ENCODE data around the gene SIN3A. TPM values are rescaled to one million over a fixed set of nuclear protein-coding genes. Genes with fewer than 3 reads are reported as not detected.

The SIN3A gene
- total and polyA plus RNA-seq, 2 donors (not counting 1 experiment from before 2014, with no cell fraction given): 32.0 to 153 TPM

- Mint-ChIP-seq H3K9me3 (ENCODE audit: insufficient read depth) (no peaks in the 10 kb centered on the region), H3K4me1 (no peaks in the 10 kb centered on the region), H3K27me3 (no peaks in the 10 kb centered on the region), H3K27ac (no peak overlapping the region), H3K4me3 (no peak overlapping the region)
- Histone ChIP-seq H3K9ac (ENCODE audit: low read length) (no peak overlapping the region), H3K4me1 (ENCODE audit: control insufficient read depth in 2 of 2, insufficient read depth in 2 of 2, low read length in 2 of 2) (no peaks in the 10 kb centered on the region), H2AFZ (ENCODE audit: insufficient read depth, low read depth, low read length, poor library complexity, severe bottlenecking) (no peak overlapping the region), H3K36me3 (replicated peaks in 1 of 2; ENCODE audit: control extremely low read depth in 1 of 2, control insufficient read depth in 1 of 2, extremely low read depth in 1 of 2, insufficient read depth in 2 of 2, low read length in 1 of 2) (peaks cover 7 to 62% of the 10 kb centered on the region in 2 experiments), H3K9me3 (ENCODE audit: control extremely low read depth in 1 of 3, control insufficient read depth in 2 of 3, insufficient read depth in 1 of 3, low read length in 2 of 3) (no peaks in the 10 kb centered on the region), H3K4me3 (ENCODE audit: control extremely low read depth in 1 of 5, extremely low read depth in 1 of 5, insufficient read depth in 1 of 5, low read depth in 2 of 5, low read length in 4 of 5) (no peak overlapping the region), H3K27me3 (replicated peaks in 1 of 4; ENCODE audit: control extremely low read depth in 1 of 4, control insufficient read depth in 3 of 4, insufficient read depth in 4 of 4, low read length in 3 of 4) (no peaks in the 10 kb centered on the region), H3K27ac (ENCODE audit: low read length in 2 of 2) (no peak overlapping the region), H4K20me1 (ENCODE audit: control insufficient read depth, insufficient read depth, low read length, poor library complexity, severe bottlenecking) (peaks cover 81% of the 10 kb centered on the region), H3K79me2 (ENCODE audit: control insufficient read depth, insufficient read depth, low read length) (peaks cover 95% of the 10 kb centered on the region), H3K4me2 (replicated peaks; ENCODE audit: low read depth, low read length, poor library complexity, severe bottlenecking) (no peak overlapping the region)
- no CpG with 5 or more reads among the region's 3 CpGs for WGBS (ENCODE audit: insufficient coverage)
- DNase-seq: no peak
- POLR2A ChIA-PET: no interaction called here
- no peak for ATAC-seq (ENCODE audit: low read depth)
- CTCF ChIA-PET: no interaction called here
- intact Hi-C loops (cut with micrococcal nuclease): no loop called here
- TF ChIP-seq CTCF (IDR thresholded peaks at IDR 0.05) (no peak), EZH2 (IDR thresholded peaks at IDR 0.05; ENCODE audit: borderline replicate concordance, insufficient read depth, low read depth, low read length, poor library complexity, severe bottlenecking) (no peak)
Measured at GRCh38 chr15:75425966-75426500, 25.5 kb downstream of the SIN3A start.

- Histone ChIP-seq H3K27me3 (replicated peaks in 1 of 4; ENCODE audit: control extremely low read depth in 1 of 4, control insufficient read depth in 3 of 4, insufficient read depth in 4 of 4, low read length in 3 of 4) (no peaks in the 10 kb centered on the region), H3K4me3 (ENCODE audit: control extremely low read depth in 1 of 5, extremely low read depth in 1 of 5, insufficient read depth in 1 of 5, low read depth in 2 of 5, low read length in 4 of 5) (no peak overlapping the region), H3K9ac (ENCODE audit: low read length) (no peak overlapping the region), H4K20me1 (ENCODE audit: control insufficient read depth, insufficient read depth, low read length, poor library complexity, severe bottlenecking) (peaks cover 74% of the 10 kb centered on the region), H3K9me3 (ENCODE audit: control extremely low read depth in 1 of 3, control insufficient read depth in 2 of 3, insufficient read depth in 1 of 3, low read length in 2 of 3) (no peaks in the 10 kb centered on the region), H3K27ac (ENCODE audit: low read length in 2 of 2) (no peak overlapping the region), H3K36me3 (replicated peaks in 1 of 2; ENCODE audit: control extremely low read depth in 1 of 2, control insufficient read depth in 1 of 2, extremely low read depth in 1 of 2, insufficient read depth in 2 of 2, low read length in 1 of 2) (peaks cover 1 to 58% of the 10 kb centered on the region in 2 experiments), H2AFZ (ENCODE audit: insufficient read depth, low read depth, low read length, poor library complexity, severe bottlenecking) (no peak overlapping the region), H3K79me2 (ENCODE audit: control insufficient read depth, insufficient read depth, low read length) (peaks cover 84% of the 10 kb centered on the region), H3K4me1 (ENCODE audit: control insufficient read depth in 2 of 2, insufficient read depth in 2 of 2, low read length in 2 of 2) (no peaks in the 10 kb centered on the region), H3K4me2 (replicated peaks; ENCODE audit: low read depth, low read length, poor library complexity, severe bottlenecking) (no peak overlapping the region)
- Mint-ChIP-seq H3K27ac (no peak overlapping the region), H3K4me3 (no peak overlapping the region), H3K9me3 (ENCODE audit: insufficient read depth) (no peaks in the 10 kb centered on the region), H3K27me3 (no peaks in the 10 kb centered on the region), H3K4me1 (no peaks in the 10 kb centered on the region)
- ATAC-seq (ENCODE audit: low read depth): no peak
- TF ChIP-seq EZH2 (IDR thresholded peaks at IDR 0.05; ENCODE audit: borderline replicate concordance, insufficient read depth, low read depth, low read length, poor library complexity, severe bottlenecking) (no peak), CTCF (IDR thresholded peaks at IDR 0.05) (no peak)
- WGBS (ENCODE audit: insufficient coverage): 90% methylated on average over 3 of the region's 5 CpGs
- POLR2A ChIA-PET: no interaction called here
- no peak for DNase-seq
- CTCF ChIA-PET: interaction anchor here (1.0 kb wide), 1 partner anchor 55 kb away, joined by 4 read pairs; no protein-coding TSS in a partner anchor
- intact Hi-C loops (cut with micrococcal nuclease): no loop called here
Measured at GRCh38 chr15:75422554-75422953, 28.9 kb downstream of the SIN3A start.
